HepG2 (cell line): ENCODE results near the gene PTCD1. TPM values are rescaled to one million over a fixed set of nuclear protein-coding genes. Genes with fewer than 3 reads are reported as not detected.
A peak's percentile ranks its signal among the peaks of the same experiment; 100 is the strongest.

Source experiments
- ARID3A ChIP-seq: IDR thresholded peaks from 2 replicates; pipeline ENCODE4 v1.6.1; 2012; ENCODE audit warnings: low read depth, low read length, improper control_type of control experiment
- ATF4 ChIP-seq, 2 experiments: fragments of 450-650 bp in 1 of 2; sonication (generic) in 1 of 2; formaldehyde crosslinking; IDR thresholded peaks; 2 replicates each; pipeline versions ENCODE4 v1.5.0 to v1.8.0; 2020 to 2022; ENCODE audit warnings: mild to moderate bottlenecking in 1 of 2, missing genetic modification reagents in 1 of 2
- ATF5 ChIP-seq: sonication (generic); formaldehyde crosslinking; IDR thresholded peaks from 2 replicates; pipeline ENCODE4 v1.4.0; 2020; ENCODE audit warnings: mild to moderate bottlenecking, low read depth, missing genetic modification reagents
- BORCS8-MEF2B ChIP-seq: sonication (generic); formaldehyde crosslinking; IDR thresholded peaks from 2 replicates; pipeline ENCODE4 v1.8.0; 2022; ENCODE audit warnings: mild to moderate bottlenecking, missing genetic modification reagents
- CEBPB ChIP-seq: IDR thresholded peaks from 2 replicates; pipeline ENCODE4 v1.6.1; 2011; ENCODE audit warnings: low read depth, low read length, improper control_type of control experiment, borderline replicate concordance
- CEBPG ChIP-seq: IDR thresholded peaks from 2 replicates; pipeline ENCODE4 v1.6.1; 2016
- GPBP1L1 ChIP-seq: sonication (generic); formaldehyde crosslinking; IDR thresholded peaks from 2 replicates; pipeline ENCODE4 v1.5.0; 2020; ENCODE audit warnings: mild to moderate bottlenecking, missing genetic modification reagents
- HDAC2 ChIP-seq: sonication (generic); formaldehyde crosslinking; IDR thresholded peaks from 2 replicates; pipeline ENCODE4 v1.4.0; 2020; ENCODE audit warnings: missing genetic modification reagents
- HMG20B ChIP-seq: conservative IDR thresholded peaks from 2 replicates; pipeline ENCODE4 v1.6.1; 2016; ENCODE audit warnings: missing genetic modification reagents, missing compliant biosample characterization
- HNRNPK ChIP-seq: fragments of 200-400 bp; formaldehyde crosslinking; IDR thresholded peaks from 2 replicates; pipeline ENCODE4 v1.6.1; 2018; ENCODE audit warnings: low read length, low read depth, moderate library complexity, mild to moderate bottlenecking; ENCODE audit not compliant: poor library complexity, severe bottlenecking
- MEF2D ChIP-seq: sonication (generic); formaldehyde crosslinking; IDR thresholded peaks from 2 replicates; pipeline ENCODE4 v1.5.1; 2020; ENCODE audit warnings: mild to moderate bottlenecking, missing genetic modification reagents
- MXD4 ChIP-seq: IDR thresholded peaks from 2 replicates; pipeline ENCODE4 v1.6.1; 2016; ENCODE audit warnings: mild to moderate bottlenecking, missing biosample characterization, missing genetic modification reagents
- RBAK ChIP-seq: sonication (generic); formaldehyde crosslinking; IDR thresholded peaks from 2 replicates; pipeline ENCODE4 v1.5.1; 2020; ENCODE audit warnings: mild to moderate bottlenecking, missing genetic modification reagents
- SAP130 ChIP-seq: IDR thresholded peaks from 2 replicates; pipeline ENCODE4 v1.6.1; 2016; ENCODE audit warnings: low read depth
- SMAD3 ChIP-seq: sonication (generic); formaldehyde crosslinking; IDR thresholded peaks from 2 replicates; pipeline ENCODE4 v1.4.0; 2020; ENCODE audit warnings: missing genetic modification reagents
- SNAI1 ChIP-seq: sonication (generic); formaldehyde crosslinking; IDR thresholded peaks from 2 replicates; pipeline ENCODE4 v1.5.0; 2020; ENCODE audit warnings: mild to moderate bottlenecking, missing genetic modification reagents, borderline replicate concordance
- SNAPC4 ChIP-seq: sonication (generic); formaldehyde crosslinking; IDR thresholded peaks from 2 replicates; pipeline ENCODE4 v1.4.0; 2020; ENCODE audit warnings: mild to moderate bottlenecking, missing genetic modification reagents
- SYNCRIP ChIP-seq: fragments of 200-400 bp; formaldehyde crosslinking; IDR thresholded peaks from 2 replicates; pipeline ENCODE4 v1.6.1; 2018; ENCODE audit warnings: mild to moderate bottlenecking, low read depth, low read length; ENCODE audit not compliant: insufficient read depth
- ZFAT ChIP-seq: sonication (generic); formaldehyde crosslinking; conservative IDR thresholded peaks from 2 replicates; pipeline ENCODE4 v1.8.1; 2023; ENCODE audit warnings: missing genetic modification reagents, inconsistent platforms
- ZMYM3 ChIP-seq: sonication (generic); formaldehyde crosslinking; IDR thresholded peaks from 2 replicates; pipeline ENCODE4 v1.5.1; 2020; ENCODE audit warnings: mild to moderate bottlenecking, missing genetic modification reagents
- ZNF225 ChIP-seq: sonication (generic); formaldehyde crosslinking; IDR thresholded peaks from 2 replicates; pipeline ENCODE4 v1.4.0; 2020; ENCODE audit warnings: mild to moderate bottlenecking, missing genetic modification reagents
- ZNF24 ChIP-seq: fragments of 450-650 bp; IDR thresholded peaks from 2 replicates; pipeline ENCODE4 v1.6.1; 2017; ENCODE audit warnings: antibody characterized with exemption, mild to moderate bottlenecking
- ZNF441 ChIP-seq: sonication (generic); formaldehyde crosslinking; IDR thresholded peaks from 2 replicates; pipeline ENCODE4 v1.7.0; 2021; ENCODE audit warnings: missing genetic modification reagents, borderline replicate concordance
- polyA plus RNA-seq, 8 experiments: library from polyadenylated mRNA; depleted of rRNA in 3 of 8; stranded (reverse) in 7 of 8; unstranded in 1 of 8; fragments of >200 nt; fragmentation: Illumina TruSeq in 4 of 8; extraction: Trizol in 4 of 8; gene quantifications; 2 replicates each; pipeline versions ENCODE4 v1.2.1 to v1.2.3, GENCODE V29; 2011 to 2016; ENCODE audit warnings: low read depth in 4 of 8, missing spikeins in 1 of 8, mixed read lengths in 1 of 8; ENCODE audit not compliant: insufficient read depth in 1 of 8
- total RNA-seq, 5 experiments: library from RNA; depleted of rRNA; stranded (reverse); fragments of >200 nt; fragmentation: Illumina TruSeq; extraction: Trizol; gene quantifications; 2 replicates each; pipeline ENCODE4 v1.2.3, GENCODE V29; 2016; ENCODE audit warnings: low read depth in 1 of 5

The PTCD1 gene
- total and polyA plus RNA-seq, 2 of the 13 experiments (the other 11 are each of a cell fraction or from before 2014, with no cell fraction given) = 3.0 to 8.4 TPM

- TF ChIP-seq ATF4 (CRISPR knock-in tag; IDR thresholded peaks at IDR 0.05) = no peak
- no peak for TF ChIP-seq ZMYM3 (CRISPR knock-in tag)
- no peak for TF ChIP-seq HNRNPK
- TF ChIP-seq ZFAT (CRISPR knock-in tag) = no peak
- no peak for TF ChIP-seq ARID3A
- no peak for TF ChIP-seq MXD4 (CRISPR knock-in tag)
- TF ChIP-seq GPBP1L1 (CRISPR knock-in tag) = no peak
- no peak for TF ChIP-seq SMAD3 (CRISPR knock-in tag)
- no peak for TF ChIP-seq ZNF24
- no peak for TF ChIP-seq BORCS8-MEF2B (CRISPR knock-in tag)
- no peak for TF ChIP-seq ATF5 (CRISPR knock-in tag)
- TF ChIP-seq CEBPB = peak; percentile 80; the same call in 1 of the 2 replicates
- TF ChIP-seq HMG20B (CRISPR knock-in tag) = no peak
- TF ChIP-seq ZNF441 = no peak
- TF ChIP-seq SNAPC4 (CRISPR knock-in tag) = no peak
- no peak for TF ChIP-seq ZNF225 (CRISPR knock-in tag)
- TF ChIP-seq SYNCRIP = no peak
- TF ChIP-seq SNAI1 = no peak
- TF ChIP-seq HDAC2 (CRISPR knock-in tag) = no peak
- peak; percentile 10; the same call in 1 of the 2 replicates for TF ChIP-seq SAP130 (CRISPR knock-in tag)
- no peak for TF ChIP-seq RBAK (CRISPR knock-in tag)
- TF ChIP-seq MEF2D (CRISPR knock-in tag) = no peak
- TF ChIP-seq CEBPG (CRISPR knock-in tag) = peak; percentile 75
Observed at GRCh38 chr7:99440195-99440594, 1.6 kb upstream of the PTCD1 start (continued).
